Natural killer cell (primary cell): ENCODE results near the gene EIF2B2. TPM values are rescaled to one million over a fixed set of nuclear protein-coding genes. Genes with fewer than 3 reads are reported as not detected.

Experiments used
- ATAC-seq, 3 donors: fragments of 150-1000 bp in 2 of 3; fragments of 200-7000 bp in 1 of 3; cut with Tn5 transposase; 1 replicate in 1 of 3; 2 replicates in 2 of 3; pipeline ENCODE4 v1.10.0; 2021; ENCODE audit warnings: mild to moderate bottlenecking in 2 of 3, moderate library complexity in 2 of 3
- DNase-seq, 2 donors: peaks; one replicate each; pipeline versions ENCODE4 v3.0.0 to v3.0.0-alpha.2; 2013 to 2021; ENCODE audit warnings: mixed read lengths in 1 of 2
- H3K27ac ChIP-seq: one replicate; pipeline ENCODE4 v1.5.1; 2013; ENCODE audit warnings: mild to moderate bottlenecking, low read length
- H3K27me3 ChIP-seq: one replicate; pipeline ENCODE4 v1.6.1; 2013; ENCODE audit warnings: low read length; ENCODE audit not compliant: control insufficient read depth, insufficient read depth
- H3K36me3 ChIP-seq: one replicate; pipeline ENCODE4 v1.6.1; 2013; ENCODE audit warnings: low read length; ENCODE audit not compliant: control insufficient read depth, insufficient read depth
- H3K4me1 ChIP-seq: one replicate; pipeline ENCODE4 v1.6.1; 2013; ENCODE audit warnings: low read length; ENCODE audit not compliant: control insufficient read depth, insufficient read depth
- H3K4me3 ChIP-seq: one replicate; pipeline ENCODE4 v1.5.1; 2013; ENCODE audit warnings: low read length
- H3K9me3 ChIP-seq: one replicate; pipeline ENCODE4 v1.6.1; 2013; ENCODE audit warnings: low read length; ENCODE audit not compliant: control insufficient read depth, insufficient read depth
- H3K27ac Mint-ChIP-seq, 2 donors: one replicate each; pipeline ENCODE4 v1.8.0; 2022; ENCODE audit warnings: mild to moderate bottlenecking in 2 of 2, mixed read lengths in 2 of 2, moderate library complexity in 1 of 2
- H3K27me3 Mint-ChIP-seq, 2 donors: one replicate each; pipeline ENCODE4 v1.8.0; 2022; ENCODE audit warnings: low read depth in 2 of 2, mixed read lengths in 2 of 2
- H3K36me3 Mint-ChIP-seq: one replicate; pipeline ENCODE4 v1.8.0; 2022; ENCODE audit warnings: mixed read lengths
- H3K4me1 Mint-ChIP-seq, 2 donors: one replicate each; pipeline ENCODE4 v1.8.0; 2022; ENCODE audit warnings: mixed read lengths in 2 of 2
- H3K4me3 Mint-ChIP-seq: one replicate; pipeline ENCODE4 v1.8.0; 2022; ENCODE audit warnings: mild to moderate bottlenecking, moderate library complexity, mixed read lengths
- H3K9me3 Mint-ChIP-seq, 2 donors: one replicate each; pipeline ENCODE4 v1.8.0; 2022; ENCODE audit warnings: mixed read lengths in 2 of 2
- WGBS: methylation state at CpG from one replicate; pipeline ENCODE4 v1.1.7; 2013; ENCODE audit warnings: missing lambda C conversion rate; ENCODE audit not compliant: insufficient coverage; 5-methylcytosine and 5-hydroxymethylcytosine counted together
- intact Hi-C: fragments of 100-400 bp; cut with micrococcal nuclease; formaldehyde crosslinking; loops from one replicate; pipeline ENCODE4 v1.14.2; 2022
- total RNA-seq, 4 donors: library from RNA; stranded (reverse); fragments of 120-200 nt in 1 of 4; gene quantifications; one replicate each; pipeline versions ENCODE4 v1.2.3 to v1.2.4, GENCODE V29; 2013 to 2022
- TF ChIP-seq, protein P1 (sequence below): fragments of 200-600 bp; IDR thresholded peaks from one replicate; pipeline ENCODE4 v1.8.0; 2022; ENCODE audit warnings: antibody characterized with exemption

EIF2B2 gene
- total RNA-seq, 3 donors from 2014 or later (not counting 1 experiment from before 2014, with no cell fraction given), result 22.2 to 45.1 (median 31.2) TPM

DNA sequence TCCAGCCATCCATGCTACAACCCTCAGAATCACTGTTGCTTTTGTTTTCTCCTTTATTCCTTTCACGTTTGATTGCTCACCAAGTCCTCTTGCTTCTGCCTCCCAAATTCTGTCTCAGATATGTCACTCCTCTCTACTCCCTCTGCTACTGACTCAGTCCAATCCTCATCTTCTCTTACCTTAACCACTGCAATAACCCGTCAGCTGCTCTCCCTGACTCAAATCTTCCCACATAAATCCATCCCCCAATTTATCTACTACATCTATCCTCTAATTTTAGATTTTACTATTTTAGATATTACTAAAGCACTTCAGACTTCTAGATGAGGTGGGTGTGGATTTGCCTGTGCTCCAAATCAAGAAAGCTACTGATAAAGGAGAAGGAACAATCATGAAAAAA, 23.2 kb downstream of the EIF2B2 start:
- 97% methylated on average over 2 of the region's 2 CpGs for WGBS
- no peaks in the 10 kb centered on the region for H3K27me3 ChIP-seq
- no peak overlapping the region for H3K4me3 Mint-ChIP-seq
- TF ChIP-seq, protein P1, sequence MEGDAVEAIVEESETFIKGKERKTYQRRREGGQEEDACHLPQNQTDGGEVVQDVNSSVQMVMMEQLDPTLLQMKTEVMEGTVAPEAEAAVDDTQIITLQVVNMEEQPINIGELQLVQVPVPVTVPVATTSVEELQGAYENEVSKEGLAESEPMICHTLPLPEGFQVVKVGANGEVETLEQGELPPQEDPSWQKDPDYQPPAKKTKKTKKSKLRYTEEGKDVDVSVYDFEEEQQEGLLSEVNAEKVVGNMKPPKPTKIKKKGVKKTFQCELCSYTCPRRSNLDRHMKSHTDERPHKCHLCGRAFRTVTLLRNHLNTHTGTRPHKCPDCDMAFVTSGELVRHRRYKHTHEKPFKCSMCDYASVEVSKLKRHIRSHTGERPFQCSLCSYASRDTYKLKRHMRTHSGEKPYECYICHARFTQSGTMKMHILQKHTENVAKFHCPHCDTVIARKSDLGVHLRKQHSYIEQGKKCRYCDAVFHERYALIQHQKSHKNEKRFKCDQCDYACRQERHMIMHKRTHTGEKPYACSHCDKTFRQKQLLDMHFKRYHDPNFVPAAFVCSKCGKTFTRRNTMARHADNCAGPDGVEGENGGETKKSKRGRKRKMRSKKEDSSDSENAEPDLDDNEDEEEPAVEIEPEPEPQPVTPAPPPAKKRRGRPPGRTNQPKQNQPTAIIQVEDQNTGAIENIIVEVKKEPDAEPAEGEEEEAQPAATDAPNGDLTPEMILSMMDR, result no peak
- H3K4me1 Mint-ChIP-seq, result no peaks in the 10 kb centered on the region
- no peak overlapping the region for H3K27ac ChIP-seq
- no peaks in the 10 kb centered on the region for H3K27me3 Mint-ChIP-seq
- no peaks in the 10 kb centered on the region for H3K4me1 ChIP-seq
- ATAC-seq, result no peak
- peaks cover 27% of the 10 kb centered on the region for H3K36me3 ChIP-seq
- no peak for DNase-seq
- intact Hi-C loops, result no loop called here
- H3K9me3 ChIP-seq, result no peaks in the 10 kb centered on the region
- no peak overlapping the region for H3K4me3 ChIP-seq
- H3K36me3 Mint-ChIP-seq, result peaks cover 9% of the 10 kb centered on the region
- no peaks in the 10 kb centered on the region for H3K9me3 Mint-ChIP-seq
- no peak overlapping the region for H3K27ac Mint-ChIP-seq

DNA sequence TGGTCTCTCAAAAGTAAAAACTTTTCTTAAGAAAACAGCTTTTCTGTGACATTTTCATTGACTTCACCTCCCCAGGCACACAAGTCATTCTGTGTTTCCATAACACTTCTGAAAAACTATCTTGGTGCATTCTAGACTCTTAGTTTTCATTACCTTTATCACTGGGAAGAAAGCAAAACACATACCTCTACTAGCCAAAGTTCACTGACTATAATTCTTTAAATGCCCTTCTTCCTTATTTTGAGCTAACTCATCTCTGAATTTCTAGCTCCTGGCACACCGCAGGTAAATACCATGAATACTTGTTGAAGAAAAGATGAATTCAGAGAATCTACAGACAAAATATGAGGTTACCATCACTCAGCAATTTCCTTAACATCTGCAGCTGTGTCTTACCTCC, 27.4 kb downstream of the EIF2B2 start:
- Histone ChIP-seq H3K27ac (no peak overlapping the region), H3K4me1 (no peaks in the 10 kb centered on the region), H3K36me3 (peaks cover 26% of the 10 kb centered on the region), H3K4me3 (no peak overlapping the region), H3K27me3 (no peaks in the 10 kb centered on the region), H3K9me3 (no peaks in the 10 kb centered on the region)
- Mint-ChIP-seq H3K36me3 (peaks cover 12% of the 10 kb centered on the region), H3K4me3 (no peak overlapping the region), H3K27me3 (no peaks in the 10 kb centered on the region), H3K9me3 (no peaks in the 10 kb centered on the region), H3K27ac (no peak overlapping the region), H3K4me1 (no peaks in the 10 kb centered on the region)
- DNase-seq (no peak), ATAC-seq (no peak)
- WGBS, result 0% methylated on average over 1 of the region's 1 CpG
- TF ChIP-seq, protein P1, result no peak
- intact Hi-C loops, result no loop called here

DNA sequence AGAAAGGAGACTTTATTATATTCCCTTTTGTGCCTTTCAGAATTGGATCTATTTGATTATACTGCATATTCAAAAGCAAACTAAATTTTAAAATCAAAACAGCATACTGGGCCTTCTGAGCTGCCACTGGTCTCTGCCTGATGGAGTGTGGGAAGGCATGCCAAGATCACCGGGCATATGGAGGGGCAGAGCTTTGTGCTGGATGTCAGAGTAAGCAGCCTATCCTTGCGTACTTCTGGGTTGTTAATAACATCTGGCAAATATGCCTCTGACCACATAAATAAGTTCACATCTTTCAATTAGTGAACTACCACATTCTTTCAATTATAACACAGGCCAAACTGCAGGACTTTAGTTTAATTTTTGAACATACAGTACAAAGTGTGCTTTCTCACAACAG, 30.2 kb downstream of the EIF2B2 start:
- Mint-ChIP-seq H3K27ac (no peak overlapping the region), H3K4me3 (no peak overlapping the region), H3K36me3 (peaks cover 12% of the 10 kb centered on the region), H3K9me3 (no peaks in the 10 kb centered on the region), H3K4me1 (no peaks in the 10 kb centered on the region), H3K27me3 (no peaks in the 10 kb centered on the region)
- Histone ChIP-seq H3K27ac (no peak overlapping the region), H3K4me3 (no peak overlapping the region), H3K27me3 (no peaks in the 10 kb centered on the region), H3K9me3 (no peaks in the 10 kb centered on the region), H3K4me1 (no peaks in the 10 kb centered on the region), H3K36me3 (peaks cover 27% of the 10 kb centered on the region)
- intact Hi-C loops, result no loop called here
- 98% methylated on average over 2 of the region's 2 CpGs for WGBS
- DNase-seq, result no peak
- ATAC-seq, result no peak
- TF ChIP-seq, protein P1, result no peak

GRCh38 chr14:75040507-75040906, 37.8 kb downstream of the EIF2B2 start:
- WGBS, result no CpG with 5 or more reads among the region's 1 CpG
- Histone ChIP-seq H3K36me3 (peaks cover 12% of the 10 kb centered on the region), H3K27ac (no peak overlapping the region), H3K4me1 (no peaks in the 10 kb centered on the region), H3K4me3 (no peak overlapping the region), H3K27me3 (no peaks in the 10 kb centered on the region), H3K9me3 (no peaks in the 10 kb centered on the region)
- Mint-ChIP-seq H3K27ac (no peak overlapping the region), H3K4me3 (no peak overlapping the region), H3K9me3 (no peaks in the 10 kb centered on the region), H3K27me3 (no peaks in the 10 kb centered on the region), H3K36me3 (no peaks in the 10 kb centered on the region), H3K4me1 (peaks cover 0 to 12% of the 10 kb centered on the region in 2 donors)
- no peak for DNase-seq
- no peak for ATAC-seq
- TF ChIP-seq, protein P1, result no peak
- intact Hi-C loops, result no loop called here
